Activated effector memory CD4-positive, alpha-beta T cell treated with anti-CD3 and anti-CD28 coated beads, Interleukin-2, amount 50 U/mL, for 16 hours (primary cell): ENCODE results near the gene DELE1.
A peak's percentile ranks its signal among the peaks of the same experiment; 100 is the strongest.

Experiments
- DNase-seq: peaks from one replicate; pipeline ENCODE4 v3.0.0-alpha.2; 2020

DELE1 gene

DNA sequence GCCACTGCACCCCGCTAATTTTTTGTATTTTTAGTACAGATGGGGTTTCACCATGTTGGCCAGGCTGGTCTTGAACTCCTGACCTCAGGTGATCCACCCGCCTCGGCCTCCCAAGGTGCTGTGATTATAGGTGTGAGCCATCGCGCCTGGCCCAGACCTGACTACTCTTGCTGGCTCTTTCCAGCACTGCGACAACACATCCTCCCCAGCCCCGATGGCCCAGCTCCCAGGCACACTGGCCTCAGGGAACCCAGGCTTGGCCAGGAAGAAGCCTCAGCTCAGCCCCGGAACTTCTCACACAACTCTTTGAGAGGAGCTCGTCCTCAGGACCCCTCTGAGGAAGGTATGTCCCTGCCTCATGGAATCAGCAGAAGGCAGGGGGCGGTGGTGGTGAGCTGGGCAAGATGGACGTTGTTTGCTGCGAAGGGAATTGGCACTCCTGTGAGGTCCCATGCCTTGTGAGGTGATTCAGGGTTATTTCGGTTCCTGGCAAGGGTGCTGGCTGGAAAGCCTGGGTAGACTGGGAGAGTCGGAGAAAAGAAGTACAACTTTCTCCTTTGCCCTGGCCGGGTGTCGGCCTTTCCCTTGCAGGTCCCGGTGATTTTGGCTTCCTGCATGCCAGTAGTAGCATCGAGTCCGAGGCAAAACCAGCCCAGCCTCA lies 5.9 kb downstream of the DELE1 start:
- no peak for DNase-seq

GRCh38 chr5:141931694-141932093 lies 8.0 kb downstream of the DELE1 start:
- no peak for DNase-seq

GRCh38 chr5:141933151-141933550 lies 9.5 kb downstream of the DELE1 start:
- no peak for DNase-seq

DNA sequence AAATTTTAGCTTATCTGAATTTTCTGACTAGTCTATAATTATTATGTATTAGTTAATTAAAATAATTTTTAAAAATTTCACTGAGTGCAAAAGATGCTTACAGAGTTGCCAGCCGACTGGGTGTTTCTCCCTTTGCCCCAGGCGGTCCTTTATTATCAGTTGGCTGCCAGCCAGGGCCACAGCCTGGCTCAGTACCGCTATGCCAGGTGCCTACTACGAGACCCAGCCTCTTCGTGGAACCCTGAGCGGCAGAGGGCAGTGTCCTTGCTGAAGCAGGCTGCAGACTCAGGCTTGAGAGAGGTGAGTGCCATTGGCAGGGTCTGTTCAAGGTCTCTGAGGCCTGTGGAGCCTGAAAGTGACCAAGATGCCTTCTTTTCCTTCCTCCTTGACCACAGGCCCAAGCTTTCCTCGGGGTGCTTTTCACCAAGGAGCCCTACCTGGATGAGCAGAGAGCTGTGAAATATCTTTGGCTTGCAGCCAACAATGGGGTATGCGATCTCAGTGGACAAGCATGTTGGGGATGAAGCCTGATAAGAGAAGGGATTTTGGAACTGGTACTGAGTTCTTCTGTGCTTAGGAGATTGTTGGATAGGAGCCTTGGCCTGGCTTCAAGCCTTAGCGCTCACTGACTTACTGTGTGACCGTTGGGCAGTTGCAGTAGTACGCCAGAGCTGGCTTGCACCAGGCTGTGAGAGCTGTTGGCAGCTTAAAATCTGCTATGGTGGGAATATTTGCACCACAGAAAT lies 10.6 kb downstream of the DELE1 start:
- DNase-seq, result no peak

DNA sequence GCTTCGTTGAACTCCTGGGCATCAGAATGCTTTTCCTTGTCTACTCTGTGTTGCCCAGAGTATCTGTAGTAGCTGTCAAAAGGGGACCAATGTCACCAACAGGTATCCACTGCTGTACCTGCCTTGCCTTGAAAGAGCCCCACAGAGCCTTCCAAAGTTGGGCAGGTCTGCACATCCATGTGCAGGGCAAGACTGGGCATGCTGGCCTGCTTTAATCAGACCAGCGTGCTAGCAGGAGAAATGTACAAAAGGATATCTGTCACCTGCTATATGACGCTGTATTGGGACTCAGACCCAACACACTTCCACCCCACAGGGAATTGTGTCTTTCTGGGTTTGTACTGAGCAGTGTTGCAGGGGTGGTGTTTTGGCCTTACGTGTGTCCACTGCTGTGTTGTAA lies 11.9 kb downstream of the DELE1 start:
- DNase-seq, result no peak

- DNase-seq, result no peak
Measured at GRCh38 chr5:141940695-141941271, 17.1 kb downstream of the DELE1 start.

- no peak for DNase-seq
Measured at GRCh38 chr5:141941307-141941706, 17.6 kb downstream of the DELE1 start.

- DNase-seq, result no peak
Measured at GRCh38 chr5:141941779-141942178, 18.1 kb downstream of the DELE1 start.

- DNase-seq, result no peak
Measured at GRCh38 chr5:141942185-141942857, 18.6 kb downstream of the DELE1 start.

GRCh38 chr5:141944076-141944475 lies 20.4 kb downstream of the DELE1 start:
- DNase-seq, result no peak

- no peak for DNase-seq
Measured at GRCh38 chr5:141945511-141946051, 21.9 kb downstream of the DELE1 start.

- no peak for DNase-seq
Measured at GRCh38 chr5:141947316-141947715, 23.6 kb downstream of the DELE1 start.

- DNase-seq, result no peak
Measured at GRCh38 chr5:141948812-141949211, 25.1 kb downstream of the DELE1 start.

- no peak for DNase-seq
Measured at GRCh38 chr5:141949511-141949910, 25.8 kb downstream of the DELE1 start.

GRCh38 chr5:141950207-141951005 lies 26.7 kb downstream of the DELE1 start:
- DNase-seq, result no peak

GRCh38 chr5:141951332-141951781 lies 27.7 kb downstream of the DELE1 start:
- no peak for DNase-seq

DNA sequence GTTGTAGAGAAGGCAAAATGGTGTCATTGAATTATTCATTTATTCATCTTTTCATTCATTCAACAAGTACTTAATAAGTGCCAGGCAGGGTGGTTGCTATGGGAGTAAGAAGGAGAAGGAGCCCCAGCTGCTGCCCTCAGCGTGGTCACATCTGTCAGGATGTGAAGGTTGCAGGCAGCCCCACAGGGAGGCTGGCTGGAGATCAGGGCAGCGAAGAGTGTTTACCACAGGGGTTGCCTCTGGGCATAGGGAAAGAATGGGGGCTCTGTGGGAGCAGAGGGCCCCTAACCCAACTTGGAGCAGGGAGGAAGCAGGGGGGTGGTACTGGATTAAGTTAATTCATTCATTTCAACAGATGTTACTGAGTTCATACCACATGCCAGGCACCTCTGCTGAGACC lies 28.3 kb downstream of the DELE1 start:
- no peak for DNase-seq

DNA sequence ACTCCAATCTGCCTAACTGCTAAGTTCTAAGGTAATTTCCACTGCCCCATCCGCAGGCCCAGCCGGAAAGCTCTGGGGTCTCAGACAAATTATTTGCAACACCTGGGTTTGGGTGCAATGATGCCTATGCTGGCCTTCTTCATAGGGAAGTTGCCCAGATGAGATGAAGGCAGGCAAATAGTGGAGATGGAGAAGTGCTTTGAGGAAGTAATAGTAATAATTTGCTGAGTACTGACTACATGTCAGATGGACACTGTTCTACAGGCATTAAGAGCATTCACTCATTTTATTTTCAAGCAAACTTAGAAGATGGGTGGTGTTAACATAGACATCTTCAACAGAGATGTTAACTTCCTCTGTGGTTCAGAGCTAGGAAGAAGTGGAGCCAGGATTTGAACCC lies 30.5 kb downstream of the DELE1 start:
- no peak for DNase-seq

DNA sequence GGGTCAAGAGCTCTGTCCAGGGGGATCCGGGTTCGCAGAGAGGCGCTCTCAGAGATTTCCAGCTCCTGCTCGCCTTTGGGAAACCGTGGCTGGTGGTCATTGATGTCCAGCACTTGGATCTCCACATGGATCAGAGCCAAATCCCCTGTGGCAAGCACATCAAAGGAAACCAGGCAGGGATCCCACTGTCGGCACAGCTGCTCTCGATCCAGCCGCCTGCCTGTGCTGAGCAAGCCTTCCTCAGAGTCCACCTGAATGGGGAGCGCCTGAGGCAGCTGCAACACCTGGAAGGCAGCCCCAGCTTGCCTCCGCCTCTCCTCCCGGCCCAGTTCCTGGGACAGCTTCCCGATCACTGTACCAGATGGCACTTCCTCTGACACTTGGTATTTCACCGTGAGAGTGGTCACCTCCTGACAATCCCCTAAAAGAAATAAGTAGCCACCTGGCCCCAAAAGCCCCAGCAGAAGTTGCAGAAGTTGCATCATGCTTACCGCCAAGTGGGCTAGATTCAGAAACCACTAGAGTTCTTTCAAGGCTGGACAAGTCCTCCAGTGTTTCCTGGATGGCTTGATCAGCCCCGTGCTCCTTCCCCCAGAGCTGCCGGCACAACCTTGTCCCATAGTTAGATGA lies 33.8 kb downstream of the DELE1 start:
- DNase-seq, result no peak

DNA sequence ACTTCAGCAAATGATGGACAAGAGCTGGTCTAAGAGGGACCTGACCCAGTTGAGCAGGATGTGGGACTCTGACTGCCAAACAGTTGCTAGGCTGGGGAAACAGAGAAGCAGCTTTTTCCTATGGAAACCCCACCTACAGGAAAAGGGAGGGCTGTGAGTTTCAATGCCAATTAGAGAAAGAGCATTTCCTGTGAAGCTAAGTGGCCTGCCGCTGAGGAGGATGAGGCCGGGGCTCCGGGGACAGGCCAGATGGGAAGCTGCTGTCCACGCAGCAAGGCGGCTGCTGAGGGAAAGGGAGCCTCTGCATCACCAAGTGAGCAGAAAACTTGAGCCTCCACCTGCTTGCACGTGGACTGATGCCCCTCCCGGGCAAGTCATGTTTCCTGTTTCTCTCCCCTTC lies 34.4 kb downstream of the DELE1 start, which contains the start of gene PCDH12:
Gene PCDH12, minus strand, starts transcription at position 90 of the 400 bp plus-strand sequence. CDS start 351 bp downstream, outside the sequence.
- DNase-seq, result peak; percentile 66

DNA sequence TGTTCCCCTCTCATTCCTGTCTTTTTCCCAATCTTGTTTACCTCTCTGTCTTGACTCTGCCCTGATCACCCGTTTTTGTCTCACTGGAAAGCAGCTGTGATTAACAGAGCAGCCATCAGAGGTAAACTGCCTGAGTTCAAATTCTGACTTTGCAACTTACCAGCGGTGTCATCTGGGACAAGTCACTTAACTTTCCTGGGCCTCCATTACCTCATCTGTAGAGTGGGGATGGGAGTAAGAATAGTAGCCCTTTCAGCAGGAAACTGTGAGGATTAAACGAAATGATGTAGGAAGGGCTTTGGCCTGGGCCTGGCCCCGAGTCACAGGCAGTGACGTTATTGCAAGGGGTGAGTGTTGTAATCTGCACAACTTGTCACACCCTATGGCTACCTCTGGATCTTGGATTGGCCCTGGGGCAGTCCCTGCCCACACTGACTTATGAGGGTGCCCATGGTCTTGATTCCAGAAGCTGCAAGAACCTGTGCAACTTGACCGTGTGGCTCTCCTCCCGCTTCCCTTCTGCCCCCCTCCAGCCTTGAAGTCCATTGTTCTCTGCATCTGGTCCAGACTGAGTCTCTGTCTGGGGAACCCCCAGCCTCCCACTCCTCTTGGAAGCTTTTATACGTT lies 35.0 kb downstream of the DELE1 start:
- DNase-seq, result no peak
